NT2/D1 (cell line): Measurements from ENCODE around the gene HMGN4.

Experiments used
- SUZ12 ChIP-seq: IDR thresholded peaks from 2 replicates; pipeline ENCODE4 v1.6.1; 2011; ENCODE audit not compliant: insufficient read length, insufficient read depth; ENCODE audit errors: extremely low read depth
- YY1 ChIP-seq: IDR thresholded peaks from 2 replicates; pipeline ENCODE4 v1.6.1; 2011; ENCODE audit not compliant: insufficient read length, insufficient read depth
- ZNF274 ChIP-seq: IDR thresholded peaks from 2 replicates; pipeline ENCODE4 v1.6.1; 2011; ENCODE audit warnings: mild to moderate bottlenecking, low read depth, low read length

GRCh38 chr6:26556263-26557070 lies 18.3 kb downstream of the HMGN4 start:
- no peak for TF ChIP-seq YY1
- no peak for TF ChIP-seq ZNF274
- TF ChIP-seq SUZ12 = no peak
